MM.1S (cell line): ENCODE results near the gene CACNA1D.

ENCODE experiments used
- EZH2 ChIP-seq: fragments of 300-600 bp; sonication (generic); optimal IDR thresholded peaks from 2 replicates; pipeline ENCODE3; 2017; ENCODE audit warnings: low read depth, mild to moderate bottlenecking, antibody characterized with exemption, low read length, mixed read lengths
- EZH2phosphoT487 ChIP-seq: fragments of 300-600 bp; sonication (generic); IDR thresholded peaks from 2 replicates; pipeline ENCODE4 v1.6.1; 2018; ENCODE audit warnings: antibody characterized with exemption, low read length
- TF ChIP-seq, protein P1 (sequence below): fragments of 300-600 bp; sonication (generic); IDR thresholded peaks from 2 replicates; pipeline ENCODE4 v1.5.1; 2016; ENCODE audit warnings: antibody characterized with exemption, low read length, mixed read lengths

DNA sequence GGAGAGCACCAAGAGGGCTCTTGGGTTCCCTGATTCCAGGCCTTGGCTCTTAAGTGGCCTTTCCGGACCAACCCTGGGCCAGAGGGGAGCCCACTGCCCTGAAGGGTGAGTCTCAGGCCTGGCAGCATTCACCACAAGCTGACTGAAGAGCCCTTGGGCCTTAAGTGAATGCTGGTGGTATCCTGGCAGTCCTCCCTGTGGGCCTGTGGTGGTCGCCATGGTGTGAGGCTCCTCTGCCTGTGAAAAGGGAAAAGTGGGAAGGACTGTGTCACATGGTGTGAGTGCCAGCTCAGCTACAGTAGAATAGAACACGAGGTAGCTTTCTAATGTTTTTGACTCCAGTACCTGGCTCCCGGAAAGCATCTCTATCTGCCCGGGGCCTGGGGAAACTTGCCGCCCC is 336.5 kb downstream of the CACNA1D start:
- TF ChIP-seq, protein P1, sequence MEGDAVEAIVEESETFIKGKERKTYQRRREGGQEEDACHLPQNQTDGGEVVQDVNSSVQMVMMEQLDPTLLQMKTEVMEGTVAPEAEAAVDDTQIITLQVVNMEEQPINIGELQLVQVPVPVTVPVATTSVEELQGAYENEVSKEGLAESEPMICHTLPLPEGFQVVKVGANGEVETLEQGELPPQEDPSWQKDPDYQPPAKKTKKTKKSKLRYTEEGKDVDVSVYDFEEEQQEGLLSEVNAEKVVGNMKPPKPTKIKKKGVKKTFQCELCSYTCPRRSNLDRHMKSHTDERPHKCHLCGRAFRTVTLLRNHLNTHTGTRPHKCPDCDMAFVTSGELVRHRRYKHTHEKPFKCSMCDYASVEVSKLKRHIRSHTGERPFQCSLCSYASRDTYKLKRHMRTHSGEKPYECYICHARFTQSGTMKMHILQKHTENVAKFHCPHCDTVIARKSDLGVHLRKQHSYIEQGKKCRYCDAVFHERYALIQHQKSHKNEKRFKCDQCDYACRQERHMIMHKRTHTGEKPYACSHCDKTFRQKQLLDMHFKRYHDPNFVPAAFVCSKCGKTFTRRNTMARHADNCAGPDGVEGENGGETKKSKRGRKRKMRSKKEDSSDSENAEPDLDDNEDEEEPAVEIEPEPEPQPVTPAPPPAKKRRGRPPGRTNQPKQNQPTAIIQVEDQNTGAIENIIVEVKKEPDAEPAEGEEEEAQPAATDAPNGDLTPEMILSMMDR: no peak
- no peak for TF ChIP-seq EZH2
- no peak for TF ChIP-seq EZH2phosphoT487
